ENCODE data around the gene TRMO. TPM values are rescaled to one million over a fixed set of nuclear protein-coding genes. Genes with fewer than 3 reads are reported as not detected.

TRMO gene
- total RNA-seq, 2 experiments from 2014 or later: 13.1 to 14.1 TPM

Other genes with a start within 250 kb of the TRMO start
- gene XPA, start 225.2 kb downstream of the TRMO start, total RNA-seq: 10 to 100 TPM; 11.1 to 11.3 TPM
- gene FOXE1, start 69.3 kb downstream of the TRMO start, total RNA-seq: not detected
- gene HEMGN, start 15.7 kb upstream of the TRMO start, total RNA-seq: under 1 TPM; 0.55 to 0.70 TPM
- 100 to 1,000 TPM; 344 to 345 TPM for gene ANP32B, start 60.8 kb upstream of the TRMO start, total RNA-seq
- gene NANS, start 134.2 kb upstream of the TRMO start, total RNA-seq: 10 to 100 TPM; 38.3 to 40.2 TPM
- 10 to 100 TPM; 44.6 to 45.1 TPM for gene TRIM14, start 196.7 kb upstream of the TRMO start, total RNA-seq

Data from activated CD8-positive, alpha-beta memory T cell treated with anti-CD3 and anti-CD28 coated beads for 36 hours (primary cell).